HL-60 (cell line): Measurements from ENCODE around the gene SMIM44.

Experiments
- DNase-seq, 2 experiments: peaks; one replicate each; pipeline ENCODE4 v3.0.0-alpha.2; 2010 to 2020; ENCODE audit warnings: low read depth in 1 of 2, low spot score in 1 of 2
- H3K27ac ChIP-seq: fragments of 250-450 bp; sonication (Bioruptor Pico); replicated peaks from 2 replicates; pipeline ENCODE4 v1.5.1; 2020; ENCODE audit warnings: mild to moderate bottlenecking, moderate library complexity
- H3K27me3 ChIP-seq: fragments of 250-450 bp; sonication (Bioruptor Pico); 2 replicates; pipeline ENCODE4 v1.5.1; 2021; ENCODE audit warnings: mild to moderate bottlenecking, moderate library complexity; ENCODE audit not compliant: insufficient read depth, poor library complexity, severe bottlenecking
- H3K4me3 ChIP-seq: replicated peaks from 2 replicates; pipeline ENCODE4 v1.5.1; 2011; ENCODE audit warnings: mild to moderate bottlenecking, control low read depth, low read length; ENCODE audit not compliant: insufficient read depth
- CTCF ChIP-seq: IDR thresholded peaks from one replicate; pipeline ENCODE4 v1.5.1; 2011; ENCODE audit warnings: low read length, control low read depth, inconsistent platforms; ENCODE audit not compliant: insufficient read depth
- GABPA ChIP-seq: IDR thresholded peaks from 2 replicates; pipeline ENCODE4 v1.6.1; 2012; ENCODE audit warnings: low read depth
- POLR2AphosphoS5 ChIP-seq: IDR thresholded peaks from 2 replicates; pipeline ENCODE4 v1.6.1; 2012; ENCODE audit warnings: low read depth
- REST ChIP-seq: IDR thresholded peaks from 2 replicates; pipeline ENCODE4 v1.6.1; 2012; ENCODE audit warnings: low read depth; ENCODE audit not compliant: insufficient replicate concordance
- SPI1 ChIP-seq: IDR thresholded peaks from 2 replicates; pipeline ENCODE4 v1.6.1; 2012; ENCODE audit warnings: low read depth, mild to moderate bottlenecking, borderline replicate concordance

SMIM44 gene

GRCh38 chr19:3482507-3483225, 575 bp downstream of the SMIM44 start:
- no peak for DNase-seq

GRCh38 chr19:3481241-3482090, 1.8 kb downstream of the SMIM44 start:
- Histone ChIP-seq H3K27me3 (peaks cover 4% of the 10 kb centered on the region), H3K27ac (no peak overlapping the region), H3K4me3 (no peak overlapping the region)
- TF ChIP-seq CTCF (no peak), REST (no peak), GABPA (no peak), POLR2AphosphoS5 (no peak), SPI1 (no peak)
- DNase-seq: no peak

More at GRCh38 chr19:3482507-3483225, 575 bp downstream of the SMIM44 start:
- Histone ChIP-seq H3K4me3 (no peak overlapping the region), H3K27me3 (peaks cover 4% of the 10 kb centered on the region), H3K27ac (no peak overlapping the region)
- TF ChIP-seq CTCF: no peak
- no peak for TF ChIP-seq SPI1
- TF ChIP-seq GABPA: no peak
- no peak for TF ChIP-seq POLR2AphosphoS5
- no peak for TF ChIP-seq REST

GRCh38 chr19:3480383-3481091, 2.7 kb downstream of the SMIM44 start, which contains the start of gene SMIM24:
SMIM24 (minus strand) TSS chr19:3480525; CDS start chr19:3480463, 62 bp downstream.
- H3K27ac ChIP-seq: no peak within 1 kb of the TSS
- H3K4me3 ChIP-seq: no peak within 1 kb of the TSS
- no peak for TF ChIP-seq POLR2AphosphoS5
- no peak for TF ChIP-seq REST
- TF ChIP-seq CTCF: no peak
- TF ChIP-seq GABPA: no peak
- TF ChIP-seq SPI1: no peak
- no peak for DNase-seq
- peaks cover 4% of the 10 kb centered on the region for H3K27me3 ChIP-seq
